Ishikawa (cell line): ENCODE results near the gene MYO18A.

Experiments
- CEBPB ChIP-seq: IDR thresholded peaks from 2 replicates; pipeline ENCODE4 v1.6.1; 2012
- CREB1 ChIP-seq: IDR thresholded peaks from 2 replicates; pipeline ENCODE4 v1.6.1; 2012; ENCODE audit warnings: low read depth
- EGR1 ChIP-seq: IDR thresholded peaks from 2 replicates; pipeline ENCODE4 v1.6.1; 2012
- EP300 ChIP-seq: IDR thresholded peaks from 2 replicates; pipeline ENCODE4 v1.6.1; 2012; ENCODE audit warnings: borderline replicate concordance
- FOXM1 ChIP-seq: IDR thresholded peaks from 2 replicates; pipeline ENCODE4 v1.6.1; 2012; ENCODE audit warnings: low read depth, borderline replicate concordance
- NFIC ChIP-seq: IDR thresholded peaks from 2 replicates; pipeline ENCODE4 v1.6.1; 2012
- RAD21 ChIP-seq: IDR thresholded peaks from 2 replicates; pipeline ENCODE4 v1.6.1; 2012; ENCODE audit warnings: low read depth
- TAF1 ChIP-seq: IDR thresholded peaks from 2 replicates; pipeline ENCODE4 v1.6.1; 2012; ENCODE audit warnings: low read depth, mild to moderate bottlenecking
- TCF12 ChIP-seq: IDR thresholded peaks from 2 replicates; pipeline ENCODE4 v1.6.1; 2012; ENCODE audit warnings: low read depth
- YY1 ChIP-seq: IDR thresholded peaks from 2 replicates; pipeline ENCODE4 v1.6.1; 2012; ENCODE audit warnings: low read depth
- ZBTB7A ChIP-seq: IDR thresholded peaks from 2 replicates; pipeline ENCODE4 v1.6.1; 2012; ENCODE audit warnings: low read depth
- TF ChIP-seq, protein P1 (sequence below): IDR thresholded peaks from 2 replicates; pipeline ENCODE4 v1.6.1; 2012; ENCODE audit warnings: low read depth, mild to moderate bottlenecking
- TF ChIP-seq, protein P2 (sequence below): IDR thresholded peaks from 2 replicates; pipeline ENCODE4 v1.6.1; 2012

DNA sequence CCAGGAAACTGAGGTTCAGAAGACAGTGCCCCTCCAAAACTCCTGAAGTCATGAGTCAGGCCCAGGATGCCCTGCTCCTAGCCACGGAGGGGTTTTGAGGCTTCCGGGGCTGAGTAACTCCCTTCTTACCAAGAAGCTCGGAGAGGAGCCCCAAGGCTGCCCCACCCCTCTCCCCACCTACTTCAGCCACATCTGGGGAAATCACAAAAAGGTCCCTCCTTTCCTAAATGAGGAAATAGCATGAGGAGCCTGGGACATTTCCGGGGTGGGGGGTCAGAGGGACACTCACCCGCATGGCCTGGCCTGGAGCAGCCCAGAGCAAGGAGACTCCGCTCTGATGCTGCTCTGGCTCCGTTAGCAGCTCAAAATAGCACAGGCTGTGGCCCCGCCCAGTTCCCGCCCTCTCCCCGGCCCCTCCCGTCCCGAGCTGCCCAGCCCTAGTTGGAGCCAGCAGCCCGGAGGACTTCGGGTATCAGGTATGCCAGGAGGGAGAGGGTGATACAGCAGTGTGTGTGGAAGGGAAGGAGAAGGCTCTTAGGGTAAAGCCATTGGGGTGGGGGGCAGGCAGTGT lies 40.1 kb downstream of the MYO18A start:
- TF ChIP-seq NFIC, result no peak
- TF ChIP-seq, protein P1, sequence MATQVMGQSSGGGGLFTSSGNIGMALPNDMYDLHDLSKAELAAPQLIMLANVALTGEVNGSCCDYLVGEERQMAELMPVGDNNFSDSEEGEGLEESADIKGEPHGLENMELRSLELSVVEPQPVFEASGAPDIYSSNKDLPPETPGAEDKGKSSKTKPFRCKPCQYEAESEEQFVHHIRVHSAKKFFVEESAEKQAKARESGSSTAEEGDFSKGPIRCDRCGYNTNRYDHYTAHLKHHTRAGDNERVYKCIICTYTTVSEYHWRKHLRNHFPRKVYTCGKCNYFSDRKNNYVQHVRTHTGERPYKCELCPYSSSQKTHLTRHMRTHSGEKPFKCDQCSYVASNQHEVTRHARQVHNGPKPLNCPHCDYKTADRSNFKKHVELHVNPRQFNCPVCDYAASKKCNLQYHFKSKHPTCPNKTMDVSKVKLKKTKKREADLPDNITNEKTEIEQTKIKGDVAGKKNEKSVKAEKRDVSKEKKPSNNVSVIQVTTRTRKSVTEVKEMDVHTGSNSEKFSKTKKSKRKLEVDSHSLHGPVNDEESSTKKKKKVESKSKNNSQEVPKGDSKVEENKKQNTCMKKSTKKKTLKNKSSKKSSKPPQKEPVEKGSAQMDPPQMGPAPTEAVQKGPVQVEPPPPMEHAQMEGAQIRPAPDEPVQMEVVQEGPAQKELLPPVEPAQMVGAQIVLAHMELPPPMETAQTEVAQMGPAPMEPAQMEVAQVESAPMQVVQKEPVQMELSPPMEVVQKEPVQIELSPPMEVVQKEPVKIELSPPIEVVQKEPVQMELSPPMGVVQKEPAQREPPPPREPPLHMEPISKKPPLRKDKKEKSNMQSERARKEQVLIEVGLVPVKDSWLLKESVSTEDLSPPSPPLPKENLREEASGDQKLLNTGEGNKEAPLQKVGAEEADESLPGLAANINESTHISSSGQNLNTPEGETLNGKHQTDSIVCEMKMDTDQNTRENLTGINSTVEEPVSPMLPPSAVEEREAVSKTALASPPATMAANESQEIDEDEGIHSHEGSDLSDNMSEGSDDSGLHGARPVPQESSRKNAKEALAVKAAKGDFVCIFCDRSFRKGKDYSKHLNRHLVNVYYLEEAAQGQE, result no peak
- TF ChIP-seq TAF1, result no peak
- no peak for TF ChIP-seq EGR1
- TF ChIP-seq, protein P2, sequence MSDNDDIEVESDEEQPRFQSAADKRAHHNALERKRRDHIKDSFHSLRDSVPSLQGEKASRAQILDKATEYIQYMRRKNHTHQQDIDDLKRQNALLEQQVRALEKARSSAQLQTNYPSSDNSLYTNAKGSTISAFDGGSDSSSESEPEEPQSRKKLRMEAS, result no peak
- TF ChIP-seq FOXM1, result no peak
- TF ChIP-seq CEBPB, result no peak
- TF ChIP-seq RAD21, result no peak
- no peak for TF ChIP-seq YY1
- TF ChIP-seq EP300, result no peak
- no peak for TF ChIP-seq CREB1
- TF ChIP-seq TCF12, result no peak
- TF ChIP-seq ZBTB7A, result no peak
